GDM1 (cell line): ENCODE results near the gene TRIM45.

ENCODE experiments used
- DNase-seq: peaks from one replicate; lab custom pipeline; 2025; lab: John Stamatoyannopoulos, UW

TRIM45 gene

GRCh38 chr1:117098287-117098890 lies 23.2 kb downstream of the TRIM45 start:
- no peak for DNase-seq

GRCh38 chr1:117097443-117097842 lies 24.1 kb downstream of the TRIM45 start:
- no peak for DNase-seq

GRCh38 chr1:117096951-117097408 lies 24.6 kb downstream of the TRIM45 start:
- DNase-seq = no peak

DNA sequence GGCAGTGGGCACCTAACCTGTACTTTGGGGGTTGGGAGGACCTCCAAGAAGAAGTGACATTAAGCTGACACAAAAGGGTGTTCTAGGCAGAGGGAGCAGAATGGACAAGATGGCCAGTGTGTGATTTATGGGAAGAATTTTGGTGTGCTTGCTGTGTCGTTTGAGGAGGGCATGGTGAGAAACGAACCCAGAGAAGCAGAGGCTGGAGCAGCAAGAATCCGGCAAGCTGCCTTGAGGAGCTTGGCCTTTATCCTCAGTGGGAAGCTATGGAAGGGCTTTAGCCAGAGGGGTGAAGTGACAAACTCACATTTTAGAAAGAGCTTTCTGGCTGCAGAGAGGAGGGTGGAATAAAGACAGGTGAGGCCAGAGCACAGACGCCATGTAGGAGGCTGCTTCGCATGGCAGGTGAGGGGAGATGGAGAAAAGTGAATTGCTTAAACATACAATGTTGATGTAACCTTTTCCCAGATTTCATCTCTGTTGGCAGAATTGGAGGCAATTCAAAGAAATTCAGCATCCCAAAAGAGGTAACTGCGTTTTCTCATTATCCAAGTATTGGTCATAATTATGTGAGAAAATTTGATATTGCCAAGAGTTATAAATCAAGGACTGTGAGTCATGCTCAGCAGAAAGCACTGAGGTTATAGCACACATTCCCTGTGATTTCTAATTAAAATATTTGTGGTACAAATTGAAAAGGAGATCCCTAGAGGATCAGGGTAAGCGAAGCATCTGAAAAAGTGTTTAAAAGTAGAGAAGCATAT lies 26.5 kb downstream of the TRIM45 start:
- no peak for DNase-seq

- DNase-seq = no peak
Measured at GRCh38 chr1:117093870-117094621, 27.5 kb downstream of the TRIM45 start.

- DNase-seq = no peak
Measured at GRCh38 chr1:117093091-117093534, 28.4 kb downstream of the TRIM45 start.

DNA sequence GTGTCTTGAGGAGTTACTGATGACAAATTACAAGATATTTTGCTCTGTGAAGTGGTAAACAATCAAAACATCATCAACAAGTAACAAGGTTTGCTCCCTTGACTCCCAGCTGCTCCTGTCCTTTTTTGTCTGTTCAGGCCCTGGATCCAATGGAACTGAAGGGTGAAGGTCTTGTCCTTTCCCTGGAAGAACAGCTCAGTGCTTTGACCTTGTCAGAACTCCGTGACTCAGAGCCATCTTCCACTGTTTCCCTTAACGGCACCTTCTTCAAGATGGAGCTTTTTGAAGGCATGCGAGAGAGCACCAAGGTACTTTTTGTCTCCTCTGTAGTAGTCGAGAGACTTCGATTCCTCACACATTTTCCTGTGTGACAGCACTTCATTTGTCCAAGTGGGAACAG lies 29.0 kb downstream of the TRIM45 start:
- no peak for DNase-seq

- no peak for DNase-seq
Measured at GRCh38 chr1:117089996-117090395, 31.6 kb downstream of the TRIM45 start.

DNA sequence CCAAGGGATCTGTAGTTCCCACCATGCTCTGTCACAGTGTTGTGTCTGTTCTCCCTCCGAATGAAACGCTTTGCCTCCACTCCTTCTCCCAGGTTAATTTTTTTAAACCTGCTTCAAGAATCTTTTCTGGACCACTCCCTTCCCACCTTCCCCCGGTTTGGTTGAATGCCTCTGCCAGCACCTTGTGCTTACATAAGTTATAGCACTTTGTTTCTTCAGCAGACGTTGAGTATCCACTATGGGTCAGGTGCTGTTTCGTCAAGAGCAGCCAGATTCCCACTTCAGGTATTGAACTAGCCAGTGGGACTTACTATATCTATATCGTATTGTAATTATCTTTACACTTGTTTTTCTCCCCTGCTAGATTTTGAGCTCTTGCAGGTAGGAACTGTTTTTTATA lies 33.9 kb downstream of the TRIM45 start:
- no peak for DNase-seq

DNA sequence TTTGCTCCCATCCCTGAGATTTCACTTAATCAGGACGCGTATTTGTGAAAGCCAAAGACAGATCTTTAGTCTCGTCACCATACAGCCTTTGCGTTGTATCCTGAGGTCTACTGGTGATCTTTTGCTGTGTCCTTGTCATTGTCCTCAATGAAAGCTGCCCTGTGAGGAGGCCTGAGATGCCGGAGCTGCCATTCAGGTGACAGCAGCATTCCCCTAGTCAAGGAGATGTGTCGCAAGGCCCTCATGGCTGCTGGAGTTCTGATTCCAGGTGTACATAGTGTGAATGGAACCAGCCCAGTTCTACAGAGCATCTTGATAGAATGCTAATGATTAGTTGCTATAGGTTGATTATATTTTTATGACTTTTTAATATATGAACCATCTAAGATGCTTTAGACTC lies 37.3 kb downstream of the TRIM45 start:
- DNase-seq = no peak

- DNase-seq = no peak
Measured at GRCh38 chr1:117079737-117080136, 41.8 kb downstream of the TRIM45 start.

DNA sequence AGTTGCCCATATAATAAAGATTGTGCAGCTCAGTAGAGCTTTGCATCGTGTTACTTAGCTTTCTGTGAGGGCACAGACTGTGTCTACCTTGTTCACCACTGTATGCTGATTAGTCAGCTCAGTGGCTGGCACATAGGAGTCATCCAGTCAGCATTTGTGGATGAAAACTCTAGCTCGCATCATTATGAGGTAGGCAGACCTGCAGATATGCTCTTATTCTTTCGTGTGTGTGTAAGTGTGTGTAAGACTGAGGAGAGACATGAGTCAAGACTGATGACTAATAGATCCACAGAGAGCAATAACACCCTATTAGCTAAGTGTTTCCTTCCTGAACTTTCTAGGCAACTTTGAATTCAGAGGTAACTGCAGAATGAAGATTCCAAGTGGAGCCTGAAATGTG lies 44.3 kb downstream of the TRIM45 start:
- no peak for DNase-seq

GRCh38 chr1:117076648-117077047 lies 44.9 kb downstream of the TRIM45 start:
- no peak for DNase-seq

GRCh38 chr1:117070124-117070523 lies 51.4 kb downstream of the TRIM45 start:
- no peak for DNase-seq

GRCh38 chr1:117069220-117069844 lies 52.2 kb downstream of the TRIM45 start:
- no peak for DNase-seq

- DNase-seq = no peak
Measured at GRCh38 chr1:117068580-117068979, 53.0 kb downstream of the TRIM45 start.

- DNase-seq = peak; percentile 18
Measured at GRCh38 chr1:117067533-117068370, 53.8 kb downstream of the TRIM45 start.

GRCh38 chr1:117066367-117066766 lies 55.2 kb downstream of the TRIM45 start:
- DNase-seq = no peak

DNA sequence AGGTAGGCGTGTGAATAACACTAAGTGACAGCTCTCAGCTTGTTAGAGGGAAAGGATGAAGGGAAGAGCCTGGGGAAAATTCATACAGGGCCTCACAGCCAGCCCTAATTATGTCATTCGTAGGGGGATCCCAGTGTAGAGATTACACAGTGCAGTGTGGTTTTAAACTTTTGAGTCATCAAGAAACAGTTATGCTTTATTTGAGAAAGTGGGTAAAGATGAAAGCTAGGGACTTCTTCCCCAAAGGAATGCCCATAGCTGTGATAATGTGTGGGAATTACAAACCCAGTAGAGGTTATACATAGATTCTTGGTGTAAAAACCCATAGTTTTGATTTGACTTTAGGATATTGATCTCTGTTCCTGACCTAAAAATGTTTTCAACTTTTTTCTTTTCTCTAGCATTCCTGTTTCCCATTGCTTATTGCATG lies 59.5 kb downstream of the TRIM45 start:
- DNase-seq = no peak
